B cell (primary cell): Measurements from ENCODE around the gene ECD. TPM values are rescaled to one million over a fixed set of nuclear protein-coding genes. Genes with fewer than 3 reads are reported as not detected.

Experiments
- ATAC-seq: fragments of 200-7000 bp; cut with Tn5 transposase; one replicate; pipeline ENCODE4 v1.10.0; 2021; ENCODE audit warnings: low read depth, mild to moderate bottlenecking, moderate number of reproducible peaks, moderate library complexity
- CTCF ChIA-PET: fragments of 350-600 bp; sonication (Branson Sonifier 250); formaldehyde crosslinking; loops from one replicate; lab custom pipeline; 2021; ENCODE audit warnings: antibody characterized with exemption, inconsistent platforms; lab: Charles Lee
- POLR2A ChIA-PET: fragments of 350-600 bp; sonication (Branson Sonifier 250); formaldehyde crosslinking; loops from one replicate; lab custom pipeline; 2021; ENCODE audit warnings: antibody characterized with exemption; lab: Charles Lee
- DNase-seq: peaks from one replicate; pipeline ENCODE4 v3.0.0; 2013
- H2AFZ ChIP-seq: 2 replicates; pipeline ENCODE4 v1.6.1; 2012; ENCODE audit warnings: mild to moderate bottlenecking, low read depth, low read length; ENCODE audit not compliant: insufficient read depth, poor library complexity, severe bottlenecking
- H3K27ac ChIP-seq, 2 donors: 1 replicate in 1 of 2; 2 replicates in 1 of 2; pipeline ENCODE4 v1.5.1; 2012 to 2013; ENCODE audit warnings: low read length in 2 of 2, mild to moderate bottlenecking in 2 of 2, moderate library complexity in 1 of 2
- H3K27me3 ChIP-seq, 4 experiments: fragments of 200-600 bp in 1 of 4; sonication (generic) in 1 of 4; replicated peaks in 1 of 4; 1 replicate in 2 of 4; 2 replicates in 2 of 4; pipeline versions ENCODE4 v1.6.1 to v1.7.0; 2013 to 2016; ENCODE audit warnings: low read length in 3 of 4, mild to moderate bottlenecking in 2 of 4, mixed read lengths in 1 of 4, moderate library complexity in 1 of 4; ENCODE audit not compliant: insufficient read depth in 4 of 4, control insufficient read depth in 3 of 4; ENCODE audit errors: control extremely low read depth in 1 of 4
- H3K36me3 ChIP-seq, 2 experiments: replicated peaks in 1 of 2; 1 replicate in 1 of 2; 2 replicates in 1 of 2; pipeline versions ENCODE4 v1.6.1 to v1.7.1; 2013; ENCODE audit warnings: low read length in 1 of 2; ENCODE audit not compliant: insufficient read depth in 2 of 2, control insufficient read depth in 1 of 2; ENCODE audit errors: control extremely low read depth in 1 of 2, extremely low read depth in 1 of 2
- H3K4me1 ChIP-seq, 2 donors: fragments of 200-600 bp in 1 of 2; sonication (generic) in 1 of 2; 1 replicate in 1 of 2; 2 replicates in 1 of 2; pipeline versions ENCODE4 v1.5.1 to v1.6.1; 2013 to 2017; ENCODE audit warnings: low read length in 2 of 2; ENCODE audit not compliant: control insufficient read depth in 2 of 2, insufficient read depth in 2 of 2
- H3K4me2 ChIP-seq: replicated peaks from 2 replicates; pipeline ENCODE3; 2012; ENCODE audit warnings: mild to moderate bottlenecking, low read depth, low read length; ENCODE audit not compliant: poor library complexity, severe bottlenecking
- H3K4me3 ChIP-seq, 5 experiments: fragments of 200-600 bp in 1 of 5; sonication (generic) in 1 of 5; 1 replicate in 3 of 5; 2 replicates in 2 of 5; pipeline versions ENCODE4 v1.5.1 to v1.7.0; 2011 to 2016; ENCODE audit warnings: low read length in 4 of 5, mild to moderate bottlenecking in 4 of 5, low read depth in 2 of 5, control low read depth in 1 of 5, moderate library complexity in 1 of 5; ENCODE audit not compliant: insufficient read depth in 1 of 5; ENCODE audit errors: control extremely low read depth in 1 of 5, extremely low read depth in 1 of 5
- H3K79me2 ChIP-seq: fragments of 200-600 bp; sonication (generic); one replicate; pipeline ENCODE4 v1.6.0; 2016; ENCODE audit warnings: low read length; ENCODE audit not compliant: control insufficient read depth, insufficient read depth
- H3K9ac ChIP-seq: fragments of 200-600 bp; sonication (generic); 2 replicates; pipeline ENCODE4 v1.6.1; 2017; ENCODE audit warnings: mild to moderate bottlenecking, low read length, moderate library complexity
- H3K9me3 ChIP-seq, 3 donors: one replicate each; pipeline versions ENCODE4 v1.6.1 to v1.7.1; 2013; ENCODE audit warnings: low read length in 2 of 3; ENCODE audit not compliant: control insufficient read depth in 2 of 3, insufficient read depth in 1 of 3; ENCODE audit errors: control extremely low read depth in 1 of 3
- H4K20me1 ChIP-seq: 2 replicates; pipeline ENCODE4 v1.6.0; 2012; ENCODE audit warnings: mild to moderate bottlenecking, low read length; ENCODE audit not compliant: insufficient read depth, control insufficient read depth, poor library complexity, severe bottlenecking
- H3K27ac Mint-ChIP-seq: one replicate; pipeline ENCODE4 v1.8.0; 2021; ENCODE audit warnings: mixed read lengths
- H3K27me3 Mint-ChIP-seq: one replicate; pipeline ENCODE4 v1.8.0; 2021; ENCODE audit warnings: mixed read lengths
- H3K4me1 Mint-ChIP-seq: one replicate; pipeline ENCODE4 v1.8.0; 2021; ENCODE audit warnings: mixed read lengths
- H3K4me3 Mint-ChIP-seq: one replicate; pipeline ENCODE4 v1.8.0; 2021; ENCODE audit warnings: mixed read lengths
- H3K9me3 Mint-ChIP-seq: one replicate; pipeline ENCODE4 v1.8.0; 2022; ENCODE audit warnings: mixed read lengths; ENCODE audit not compliant: insufficient read depth
- EZH2 ChIP-seq: IDR thresholded peaks from 2 replicates; pipeline ENCODE4 v1.6.1; 2012; ENCODE audit warnings: borderline replicate concordance, low read depth, mild to moderate bottlenecking, moderate library complexity, low read length; ENCODE audit not compliant: insufficient read depth, poor library complexity, severe bottlenecking
- WGBS: methylation state at CpG from one replicate; pipeline ENCODE4 v1.1.5; 2013; ENCODE audit warnings: missing lambda C conversion rate; ENCODE audit not compliant: insufficient coverage; 5-methylcytosine and 5-hydroxymethylcytosine counted together
- intact Hi-C: fragments of 100-400 bp; cut with micrococcal nuclease; formaldehyde crosslinking; loops from one replicate; pipeline ENCODE4 v1.10.0; 2022
- polyA plus RNA-seq: library from polyadenylated mRNA; depleted of rRNA; stranded (reverse); fragments of >200 nt; gene quantifications from 2 replicates; pipeline ENCODE4 v1.2.3, GENCODE V29; 2012
- total RNA-seq, 2 donors: library from RNA; stranded (reverse); fragments of 120-200 nt in 1 of 2; gene quantifications; 1 replicate in 1 of 2; 2 replicates in 1 of 2; pipeline versions ENCODE4 v1.2.3 to v1.2.4, GENCODE V29; 2013 to 2022
- TF ChIP-seq, protein P1 (sequence below): fragments of 200-600 bp; IDR thresholded peaks from one replicate; pipeline ENCODE4 v1.8.0; 2022; ENCODE audit warnings: antibody characterized with exemption, mild to moderate bottlenecking

ECD gene
- total and polyA plus RNA-seq, 2 donors (not counting 1 experiment from before 2014, with no cell fraction given): 15.7 to 37.1 TPM

DNA sequence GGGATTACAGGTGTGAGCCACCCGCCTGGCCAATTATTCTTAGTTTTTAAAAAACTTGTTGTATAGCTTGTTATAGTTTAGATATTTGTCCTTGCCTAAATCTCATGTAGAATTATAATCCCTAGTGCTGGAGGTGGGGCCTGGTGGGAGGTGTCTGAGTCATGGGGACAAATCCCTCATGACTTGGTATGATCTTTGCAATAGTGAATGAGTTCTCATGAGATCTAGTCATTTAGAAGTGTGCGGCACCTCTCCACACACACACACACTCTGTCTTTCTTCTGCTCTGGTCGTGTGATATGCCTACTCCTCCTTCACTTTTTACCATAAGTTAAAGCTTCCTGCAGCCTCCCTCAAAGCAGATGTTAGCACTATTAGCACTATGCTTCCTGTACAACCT is 37.3 kb upstream of the ECD start:
- DNase-seq (no peak), ATAC-seq (no peak)
- Histone ChIP-seq H3K79me2 (no peaks in the 10 kb centered on the region), H3K4me2 (no peak overlapping the region), H3K9ac (no peak overlapping the region), H3K27ac (no peak overlapping the region), H4K20me1 (no peaks in the 10 kb centered on the region), H3K4me1 (no peaks in the 10 kb centered on the region), H3K4me3 (no peak overlapping the region), H2AFZ (no peak overlapping the region), H3K36me3 (peaks cover 0 to 3% of the 10 kb centered on the region in 2 experiments), H3K27me3 (no peaks in the 10 kb centered on the region), H3K9me3 (no peaks in the 10 kb centered on the region)
- ChIA-PET POLR2A (no interaction called here), CTCF (no interaction called here)
- Mint-ChIP-seq H3K27ac (no peak overlapping the region), H3K4me1 (no peaks in the 10 kb centered on the region), H3K4me3 (no peak overlapping the region), H3K27me3 (no peaks in the 10 kb centered on the region), H3K9me3 (no peaks in the 10 kb centered on the region)
- TF ChIP-seq EZH2: no peak
- TF ChIP-seq, protein P1, sequence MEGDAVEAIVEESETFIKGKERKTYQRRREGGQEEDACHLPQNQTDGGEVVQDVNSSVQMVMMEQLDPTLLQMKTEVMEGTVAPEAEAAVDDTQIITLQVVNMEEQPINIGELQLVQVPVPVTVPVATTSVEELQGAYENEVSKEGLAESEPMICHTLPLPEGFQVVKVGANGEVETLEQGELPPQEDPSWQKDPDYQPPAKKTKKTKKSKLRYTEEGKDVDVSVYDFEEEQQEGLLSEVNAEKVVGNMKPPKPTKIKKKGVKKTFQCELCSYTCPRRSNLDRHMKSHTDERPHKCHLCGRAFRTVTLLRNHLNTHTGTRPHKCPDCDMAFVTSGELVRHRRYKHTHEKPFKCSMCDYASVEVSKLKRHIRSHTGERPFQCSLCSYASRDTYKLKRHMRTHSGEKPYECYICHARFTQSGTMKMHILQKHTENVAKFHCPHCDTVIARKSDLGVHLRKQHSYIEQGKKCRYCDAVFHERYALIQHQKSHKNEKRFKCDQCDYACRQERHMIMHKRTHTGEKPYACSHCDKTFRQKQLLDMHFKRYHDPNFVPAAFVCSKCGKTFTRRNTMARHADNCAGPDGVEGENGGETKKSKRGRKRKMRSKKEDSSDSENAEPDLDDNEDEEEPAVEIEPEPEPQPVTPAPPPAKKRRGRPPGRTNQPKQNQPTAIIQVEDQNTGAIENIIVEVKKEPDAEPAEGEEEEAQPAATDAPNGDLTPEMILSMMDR: no peak
- intact Hi-C loops: no loop called here
- WGBS: 93% methylated on average over 2 of the region's 3 CpGs

DNA sequence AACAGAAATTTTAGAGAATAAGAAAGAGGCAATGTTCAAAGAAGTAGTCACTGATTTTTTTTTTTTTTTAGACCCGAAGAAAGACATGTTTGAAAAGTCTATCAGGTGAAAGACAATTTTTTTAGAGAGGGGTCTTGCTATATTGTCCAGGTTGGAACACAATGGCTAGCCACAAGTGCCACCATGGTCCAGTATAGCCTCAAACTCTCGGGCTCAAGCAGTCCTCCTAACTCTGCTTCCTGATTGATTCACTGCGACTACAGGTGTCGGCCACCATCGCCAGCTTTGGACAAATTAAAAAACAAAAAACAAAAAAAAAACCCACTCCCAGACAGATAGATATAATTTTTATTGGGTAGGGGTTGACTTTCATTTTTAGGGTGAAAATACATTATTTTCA is 22.4 kb upstream of the ECD start:
- Mint-ChIP-seq H3K27ac (no peak overlapping the region), H3K9me3 (no peaks in the 10 kb centered on the region), H3K27me3 (no peaks in the 10 kb centered on the region), H3K4me1 (no peaks in the 10 kb centered on the region), H3K4me3 (no peak overlapping the region)
- no CpG with 5 or more reads among the region's 5 CpGs for WGBS
- Histone ChIP-seq H2AFZ (no peak overlapping the region), H3K36me3 (peaks cover 5 to 9% of the 10 kb centered on the region in 2 experiments), H3K27ac (no peak overlapping the region), H4K20me1 (no peaks in the 10 kb centered on the region), H3K9ac (no peak overlapping the region), H3K4me2 (no peak overlapping the region), H3K9me3 (no peaks in the 10 kb centered on the region), H3K4me3 (no peak overlapping the region), H3K79me2 (no peaks in the 10 kb centered on the region), H3K4me1 (no peaks in the 10 kb centered on the region), H3K27me3 (no peaks in the 10 kb centered on the region)
- ChIA-PET POLR2A (interaction anchor here (0.7 kb wide), 1 partner anchor 17 kb away, joined by 3 read pairs; no protein-coding TSS in a partner anchor), CTCF (interaction anchor here (0.7 kb wide), 1 partner anchor 20 kb away, joined by 3 read pairs; no protein-coding TSS in a partner anchor)
- ATAC-seq: no peak
- TF ChIP-seq, protein P1: no peak
- TF ChIP-seq EZH2: no peak
- no peak for DNase-seq
- intact Hi-C loops: no loop called here
